Glomerular visceral epithelial cell (primary cell): ENCODE data around the gene PPFIA2.

ENCODE experiments used
- DNase-seq: peaks from one replicate; pipeline ENCODE4 v3.0.0-alpha.2; 2016; ENCODE audit errors: extremely low spot score

The PPFIA2 gene

DNA sequence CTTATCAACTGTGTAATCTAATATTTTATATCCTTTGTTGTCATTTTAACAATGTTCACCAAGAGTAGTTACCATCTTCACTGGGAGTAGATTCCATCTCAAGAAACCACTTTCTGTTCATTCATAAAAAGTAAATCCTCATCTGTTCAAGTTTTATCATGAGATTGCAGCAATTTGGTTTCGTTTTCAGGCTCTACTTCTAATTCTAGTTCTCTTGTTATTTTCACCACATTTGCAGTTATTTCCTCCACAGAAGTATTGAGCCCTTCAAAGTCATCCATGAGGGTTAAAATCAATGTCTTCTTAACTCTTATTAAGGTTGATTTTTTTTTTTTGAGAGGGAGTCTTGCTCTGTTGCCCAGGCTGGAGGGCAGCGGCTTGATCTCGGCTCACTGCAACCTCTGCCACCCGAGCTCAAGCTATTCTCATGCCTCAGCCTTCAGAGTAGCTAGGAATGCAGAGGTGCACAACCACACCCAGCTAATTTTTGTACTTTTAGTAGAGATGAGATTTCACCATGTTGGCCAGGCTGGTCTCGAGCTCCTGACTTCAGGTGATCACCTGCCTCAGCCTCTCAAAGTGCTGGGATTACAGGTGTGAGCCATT is 404.7 kb downstream of the PPFIA2 start:
- no peak for DNase-seq

DNA sequence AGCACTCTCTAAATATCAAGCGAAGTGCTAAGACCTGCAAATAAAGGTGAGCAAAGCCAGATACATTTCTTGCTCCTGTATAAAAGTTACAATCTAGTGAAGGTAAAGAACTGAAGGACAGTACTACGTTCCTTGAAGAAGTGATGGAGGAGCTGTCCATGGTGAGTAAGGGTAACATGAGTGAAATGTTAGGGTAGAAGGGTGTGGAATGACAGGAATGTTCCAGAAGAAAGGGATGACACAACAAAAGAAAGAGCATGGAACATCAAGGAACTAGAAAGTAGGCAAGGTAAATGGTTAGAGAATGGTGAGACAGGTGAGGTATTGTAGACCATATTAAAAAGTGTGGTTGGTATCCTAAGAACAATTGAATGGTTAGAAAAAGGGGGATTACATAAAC is 408.8 kb downstream of the PPFIA2 start:
- DNase-seq: no peak

- DNase-seq: no peak
Observed at GRCh38 chr12:81347404-81347803, 411.7 kb downstream of the PPFIA2 start.

- no peak for DNase-seq
Observed at GRCh38 chr12:81340910-81341309, 418.2 kb downstream of the PPFIA2 start.

- DNase-seq: no peak
Observed at GRCh38 chr12:81339071-81339470, 420.1 kb downstream of the PPFIA2 start.

DNA sequence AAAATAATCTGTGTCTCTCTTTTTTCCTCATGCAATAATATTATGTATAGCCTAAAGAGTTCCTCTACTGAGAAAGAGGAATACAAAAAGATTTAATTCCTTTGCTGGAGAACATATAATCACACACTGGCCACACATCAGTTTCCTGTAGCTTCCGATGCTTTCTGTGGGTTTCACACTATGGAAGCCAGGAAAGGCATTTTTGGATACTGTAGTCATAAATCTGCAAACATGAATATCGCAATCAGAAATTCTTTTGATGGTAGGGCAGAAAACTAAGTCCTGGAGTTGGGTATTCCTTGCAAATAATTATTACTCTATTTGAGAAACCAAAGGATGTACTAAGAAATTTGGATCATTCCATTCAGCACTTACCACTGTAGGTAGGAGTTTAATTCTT is 421.3 kb downstream of the PPFIA2 start:
- no peak for DNase-seq

DNA sequence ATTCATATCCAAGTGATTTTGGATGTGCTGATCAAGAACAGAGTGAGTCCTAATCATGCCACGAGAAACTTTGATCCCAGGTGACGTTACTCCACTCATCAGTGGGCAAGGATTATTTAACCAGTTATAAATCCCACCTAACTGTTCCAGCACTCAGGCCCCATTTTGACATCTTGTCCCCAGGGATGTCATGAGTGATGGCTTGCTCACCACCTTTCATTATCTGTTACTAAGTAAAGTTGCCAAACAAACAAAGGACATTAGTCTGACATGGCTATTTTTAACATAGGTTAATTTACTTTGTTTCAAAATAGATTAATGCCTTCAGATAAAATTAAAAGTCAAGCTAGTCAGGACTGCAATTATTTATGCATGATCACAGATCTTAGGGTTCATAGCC is 425.3 kb downstream of the PPFIA2 start:
- no peak for DNase-seq

- peak; percentile 7 for DNase-seq
Observed at GRCh38 chr12:81332054-81332453, 427.1 kb downstream of the PPFIA2 start.

DNA sequence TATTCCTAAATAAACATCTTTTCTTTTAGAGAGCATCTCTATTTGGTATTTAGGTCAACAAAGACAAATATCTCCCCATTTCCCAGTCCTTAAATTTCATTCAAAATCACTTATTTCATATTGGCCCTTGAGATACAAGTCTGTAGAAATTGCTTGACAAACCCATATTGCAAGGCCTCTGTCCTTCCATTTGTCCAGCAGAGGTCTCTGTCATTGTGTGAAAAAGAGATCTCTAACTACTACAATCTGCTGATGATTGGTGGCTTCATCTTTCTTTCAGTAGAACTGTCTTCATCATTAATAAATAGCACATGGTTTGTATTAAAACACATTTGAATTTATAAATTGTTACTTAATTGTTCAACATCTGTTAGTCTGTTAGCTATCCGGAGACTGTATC is 428.7 kb downstream of the PPFIA2 start:
- DNase-seq: no peak

DNA sequence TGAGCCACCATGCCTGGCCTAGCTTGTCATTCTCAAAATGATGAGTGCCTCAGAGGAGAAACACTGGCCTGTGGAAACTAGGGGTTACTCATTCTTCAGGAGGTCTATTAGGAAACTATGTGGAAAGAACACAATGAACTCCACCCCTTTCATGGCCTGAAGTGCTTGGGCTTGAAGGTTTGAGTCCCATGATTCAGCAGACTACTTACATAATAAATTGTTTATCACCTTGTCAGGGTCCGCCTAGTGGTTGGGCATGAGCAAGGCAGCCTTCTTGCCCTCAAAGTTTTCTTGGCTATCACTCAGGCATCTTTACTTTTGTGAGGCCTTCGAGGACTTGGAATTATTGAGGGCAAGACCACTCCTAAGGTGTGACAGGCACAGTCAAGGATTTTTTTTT is 430.1 kb downstream of the PPFIA2 start:
- DNase-seq: peak; percentile 3

GRCh38 chr12:81327425-81327824 is 431.7 kb downstream of the PPFIA2 start:
- DNase-seq: no peak

DNA sequence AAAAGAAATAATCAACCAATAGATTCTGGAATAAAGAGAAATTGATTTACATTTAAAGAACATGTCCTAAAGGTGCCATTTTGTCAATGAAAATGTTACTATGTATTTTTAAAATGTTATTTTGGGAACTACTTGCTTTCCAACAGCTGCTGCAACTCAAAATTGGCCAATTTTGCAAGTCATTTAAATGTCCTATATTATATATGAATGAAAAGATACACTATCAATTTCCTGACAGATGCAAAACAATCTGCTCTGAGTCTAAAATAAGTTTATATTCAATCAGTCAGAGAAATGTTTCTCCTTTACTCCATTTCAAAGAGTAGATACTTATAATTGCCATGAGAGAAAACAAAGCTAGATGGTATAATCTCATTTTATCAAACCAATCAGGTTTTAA is 434.1 kb downstream of the PPFIA2 start:
- DNase-seq: no peak

- no peak for DNase-seq
Observed at GRCh38 chr12:81314903-81315531, 444.1 kb downstream of the PPFIA2 start.

- no peak for DNase-seq
Observed at GRCh38 chr12:81303935-81304334, 455.2 kb downstream of the PPFIA2 start.

DNA sequence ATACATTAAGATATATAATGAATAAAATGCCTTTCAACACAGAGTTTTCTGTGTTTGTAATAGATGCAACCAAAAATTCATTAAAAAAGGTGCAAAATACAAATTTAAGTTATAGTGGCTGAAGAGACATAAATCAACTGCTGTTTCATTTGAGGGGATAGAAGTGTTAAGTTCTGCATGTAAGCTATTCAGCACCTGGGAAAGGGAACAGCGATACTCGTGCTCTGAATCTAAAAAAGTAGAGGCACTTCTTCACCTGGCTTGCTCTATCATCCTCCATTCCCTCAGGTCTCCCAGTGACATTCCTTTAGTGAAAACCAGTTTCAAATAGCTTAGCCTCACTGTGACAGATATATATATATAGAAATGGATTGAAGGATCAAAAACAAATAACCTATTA is 458.7 kb downstream of the PPFIA2 start:
- no peak for DNase-seq

- DNase-seq: no peak
Observed at GRCh38 chr12:81297601-81298000, 461.5 kb downstream of the PPFIA2 start.

DNA sequence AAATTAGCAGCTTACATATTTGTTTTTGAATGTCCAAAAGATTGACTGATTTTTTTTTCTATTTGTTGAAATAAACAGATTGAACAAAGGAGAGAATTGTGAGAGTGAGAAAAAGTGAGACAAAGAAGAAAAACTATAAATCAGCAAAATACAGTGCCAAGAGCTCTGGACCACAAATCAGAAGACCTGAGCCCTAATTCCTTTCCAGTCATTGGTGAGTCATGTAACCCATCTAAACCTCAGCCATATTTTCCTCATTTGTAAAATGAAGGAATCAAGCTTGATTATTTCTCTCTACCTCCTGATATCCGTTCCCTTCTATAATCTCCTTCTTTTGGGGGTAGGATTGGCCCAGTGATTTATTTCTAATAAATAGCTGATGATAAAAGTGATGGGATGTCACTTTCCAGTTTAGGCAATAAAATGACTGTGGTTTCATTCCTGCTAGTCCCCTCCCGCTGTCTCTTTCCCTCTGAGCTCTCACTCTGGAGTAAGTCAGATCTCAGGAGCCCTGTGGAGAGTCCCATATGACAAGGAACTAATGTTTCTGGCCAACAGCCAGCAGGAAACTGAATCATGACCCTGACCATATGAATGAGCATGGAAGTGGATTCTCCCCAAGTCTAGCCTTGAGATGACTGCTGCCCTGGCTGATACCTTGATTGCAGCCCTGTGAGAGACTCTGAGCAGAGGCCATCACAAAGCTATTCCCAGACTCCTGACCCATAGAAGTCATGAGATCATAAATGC is 462.4 kb downstream of the PPFIA2 start:
- peak; percentile 74 for DNase-seq

GRCh38 chr12:81295251-81295650 is 463.9 kb downstream of the PPFIA2 start:
- DNase-seq: no peak

GRCh38 chr12:81294325-81295190 is 464.6 kb downstream of the PPFIA2 start:
- DNase-seq: no peak

GRCh38 chr12:81288651-81289050 is 470.5 kb downstream of the PPFIA2 start:
- DNase-seq: no peak

GRCh38 chr12:81284137-81284536 is 475.0 kb downstream of the PPFIA2 start:
- DNase-seq: no peak
